IPS-18a (cell line): ENCODE data around the gene SLC17A5.
"Not testable (repeated sequence)": the region's sequence is repeated elsewhere in the genome, so short reads cannot be mapped to it uniquely, and the experiment has no call there.

Source experiments
- H3K27ac ChIP-seq: one replicate; pipeline ENCODE4 v1.5.1; 2013; ENCODE audit warnings: low read length
- H3K27me3 ChIP-seq: one replicate; pipeline ENCODE4 v1.6.1; 2013; ENCODE audit warnings: mild to moderate bottlenecking, low read length; ENCODE audit not compliant: control insufficient read depth, insufficient read depth
- H3K36me3 ChIP-seq: one replicate; pipeline ENCODE4 v1.6.1; 2013; ENCODE audit warnings: low read depth, low read length; ENCODE audit not compliant: control insufficient read depth
- H3K4me1 ChIP-seq: one replicate; pipeline ENCODE4 v1.6.1; 2013; ENCODE audit warnings: low read depth, low read length; ENCODE audit not compliant: control insufficient read depth
- H3K4me3 ChIP-seq: one replicate; pipeline ENCODE4 v1.5.1; 2013; ENCODE audit warnings: low read length
- H3K9ac ChIP-seq: one replicate; pipeline ENCODE4 v1.6.1; 2013; ENCODE audit warnings: mild to moderate bottlenecking, low read length, moderate library complexity
- H3K9me3 ChIP-seq: one replicate; pipeline ENCODE4 v1.6.1; 2013; ENCODE audit warnings: low read depth, low read length; ENCODE audit not compliant: control insufficient read depth

SLC17A5 gene

GRCh38 chr6:73560182-73560732, 93.5 kb downstream of the SLC17A5 start:
- Histone ChIP-seq H3K27me3 (no peaks in the 10 kb centered on the region), H3K27ac (no peak overlapping the region), H3K4me1 (peaks cover 10% of the 10 kb centered on the region), H3K4me3 (no peak overlapping the region), H3K9ac (no peak overlapping the region), H3K36me3 (no peaks in the 10 kb centered on the region), H3K9me3 (no peaks in the 10 kb centered on the region)

- not testable (repeated sequence) for H3K9me3 ChIP-seq, H3K9ac ChIP-seq, H3K27ac ChIP-seq, H3K27me3 ChIP-seq, H3K4me3 ChIP-seq, H3K36me3 ChIP-seq
- peaks cover 10% of the 10 kb centered on the region for H3K4me1 ChIP-seq
These were observed 94.4 kb downstream of the SLC17A5 start for GRCh38 chr6:73559399-73559794.

GRCh38 chr6:73558624-73559398, 95.0 kb downstream of the SLC17A5 start:
- no peaks in the 10 kb centered on the region for H3K36me3 ChIP-seq
- no peaks in the 10 kb centered on the region for H3K9me3 ChIP-seq
- H3K27me3 ChIP-seq, result no peaks in the 10 kb centered on the region
- peaks cover 10% of the 10 kb centered on the region for H3K4me1 ChIP-seq
- no peak overlapping the region for H3K27ac ChIP-seq
- no peak overlapping the region for H3K9ac ChIP-seq
- no peak overlapping the region for H3K4me3 ChIP-seq

GRCh38 chr6:73556836-73557235, 97.0 kb downstream of the SLC17A5 start:
- H3K27ac ChIP-seq, result no peak overlapping the region
- H3K4me3 ChIP-seq, result no peak overlapping the region
- no peaks in the 10 kb centered on the region for H3K9me3 ChIP-seq
- H3K9ac ChIP-seq, result no peak overlapping the region
- H3K27me3 ChIP-seq, result no peaks in the 10 kb centered on the region
- H3K4me1 ChIP-seq, result peaks cover 10% of the 10 kb centered on the region
- no peaks in the 10 kb centered on the region for H3K36me3 ChIP-seq

GRCh38 chr6:73555380-73555949, 98.3 kb downstream of the SLC17A5 start:
- not testable (repeated sequence) for H3K27me3 ChIP-seq, H3K9ac ChIP-seq, H3K36me3 ChIP-seq, H3K27ac ChIP-seq, H3K4me3 ChIP-seq, H3K9me3 ChIP-seq
- peaks cover 10% of the 10 kb centered on the region for H3K4me1 ChIP-seq

- H3K9ac ChIP-seq, H3K27ac ChIP-seq, H3K9me3 ChIP-seq, H3K27me3 ChIP-seq, H3K36me3 ChIP-seq, H3K4me1 ChIP-seq, H3K4me3 ChIP-seq: not testable (repeated sequence)
These were observed 102.7 kb downstream of the SLC17A5 start for GRCh38 chr6:73551115-73551514.

- H3K9ac ChIP-seq, result no peak overlapping the region
These were observed 105.0 kb downstream of the SLC17A5 start for GRCh38 chr6:73548458-73549446.

GRCh38 chr6:73547036-73547435, 106.8 kb downstream of the SLC17A5 start:
- H3K36me3 ChIP-seq, result no peaks in the 10 kb centered on the region
- no peak overlapping the region for H3K4me3 ChIP-seq
- H3K27me3 ChIP-seq, result no peaks in the 10 kb centered on the region
- H3K27ac ChIP-seq, result no peak overlapping the region
- no peaks in the 10 kb centered on the region for H3K4me1 ChIP-seq
- H3K9ac ChIP-seq, result no peak overlapping the region
- H3K9me3 ChIP-seq, result no peaks in the 10 kb centered on the region

More at GRCh38 chr6:73548458-73549446, 105.0 kb downstream of the SLC17A5 start:
- Histone ChIP-seq H3K9me3 (no peaks in the 10 kb centered on the region), H3K36me3 (no peaks in the 10 kb centered on the region), H3K4me3 (no peak overlapping the region), H3K4me1 (no peaks in the 10 kb centered on the region), H3K27me3 (no peaks in the 10 kb centered on the region), H3K27ac (no peak overlapping the region)
